HG02938 (cell line): ENCODE results near the gene RASA3.

Experiments used
- ATAC-seq: cut with Tn5 transposase; IDR thresholded peaks from one replicate; pipeline ENCODE4 v1.9.1; 2021; ENCODE audit warnings: mild to moderate bottlenecking, moderate library complexity; ENCODE audit not compliant: unreplicated experiment

The RASA3 gene

GRCh38 chr13:113974304-113975281 lies 157.8 kb downstream of the RASA3 start:
- no peak for ATAC-seq

GRCh38 chr13:113973218-113974164 lies 158.9 kb downstream of the RASA3 start, which contains the start of gene C13orf46:
Gene C13orf46, minus strand, starts transcription at chr13:113974076. Its CDS starts 79 bp downstream, at chr13:113973997.
- no peak for ATAC-seq

- no peak for ATAC-seq
These were observed 159.8 kb downstream of the RASA3 start for GRCh38 chr13:113972451-113973217.

GRCh38 chr13:113971471-113972231 lies 160.8 kb downstream of the RASA3 start:
- no peak for ATAC-seq

- ATAC-seq, result no peak
These were observed 161.5 kb downstream of the RASA3 start for GRCh38 chr13:113970810-113971470.

GRCh38 chr13:113969973-113970611 lies 162.3 kb downstream of the RASA3 start:
- ATAC-seq, result no peak

GRCh38 chr13:113969311-113969972 lies 163.0 kb downstream of the RASA3 start:
- ATAC-seq, result no peak

- no peak for ATAC-seq
These were observed 163.7 kb downstream of the RASA3 start for GRCh38 chr13:113968463-113969310.

GRCh38 chr13:113967729-113968462 lies 164.5 kb downstream of the RASA3 start:
- ATAC-seq, result no peak

- no peak for ATAC-seq
These were observed 165.2 kb downstream of the RASA3 start for GRCh38 chr13:113967206-113967720.

- ATAC-seq, result no peak
These were observed 166.2 kb downstream of the RASA3 start for GRCh38 chr13:113965968-113966884.

- no peak for ATAC-seq
These were observed 167.0 kb downstream of the RASA3 start for GRCh38 chr13:113965383-113965874.

- ATAC-seq, result no peak
These were observed 168.0 kb downstream of the RASA3 start for GRCh38 chr13:113964251-113964995.

GRCh38 chr13:113963376-113963775 lies 169.0 kb downstream of the RASA3 start:
- no peak for ATAC-seq
